ENCODE measurements around the gene TMUB2. TPM values are rescaled to one million over a fixed set of nuclear protein-coding genes. Genes with fewer than 3 reads are reported as not detected.

Gene TMUB2
- total and polyA plus RNA-seq, 4 donors: 32.1 to 40.2 (median 37.2) TPM

DNA sequence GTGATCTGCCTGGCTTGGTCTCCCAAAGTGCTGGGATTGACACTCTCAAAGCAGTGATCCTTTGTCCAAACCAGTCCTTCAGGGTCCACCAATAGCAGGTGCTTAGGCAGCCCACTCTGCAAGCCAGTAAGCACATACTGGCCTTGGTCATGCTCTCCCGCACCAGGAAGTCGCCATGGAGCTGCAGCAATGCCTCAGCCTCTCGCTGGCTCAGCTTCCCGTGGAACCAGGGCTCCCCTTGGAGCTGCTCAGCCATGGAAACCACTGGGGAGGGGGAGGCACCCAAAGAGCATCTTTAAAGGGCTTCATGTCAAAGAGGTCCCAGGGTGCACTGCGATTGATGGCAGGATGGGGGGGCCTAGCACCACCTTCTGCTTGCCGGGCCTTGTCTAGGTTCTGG is 42.3 kb downstream of the TMUB2 start:
- no peaks in the 10 kb centered on the region for H3K27me3 ChIP-seq (ENCODE audit: control insufficient read depth in 3 of 3, insufficient read depth in 3 of 3, low read length in 2 of 3)
- ATAC-seq (ENCODE audit: insufficient read depth, low FRiP score) (no peak), DNase-seq (no peak)
- TF ChIP-seq, protein P1, sequence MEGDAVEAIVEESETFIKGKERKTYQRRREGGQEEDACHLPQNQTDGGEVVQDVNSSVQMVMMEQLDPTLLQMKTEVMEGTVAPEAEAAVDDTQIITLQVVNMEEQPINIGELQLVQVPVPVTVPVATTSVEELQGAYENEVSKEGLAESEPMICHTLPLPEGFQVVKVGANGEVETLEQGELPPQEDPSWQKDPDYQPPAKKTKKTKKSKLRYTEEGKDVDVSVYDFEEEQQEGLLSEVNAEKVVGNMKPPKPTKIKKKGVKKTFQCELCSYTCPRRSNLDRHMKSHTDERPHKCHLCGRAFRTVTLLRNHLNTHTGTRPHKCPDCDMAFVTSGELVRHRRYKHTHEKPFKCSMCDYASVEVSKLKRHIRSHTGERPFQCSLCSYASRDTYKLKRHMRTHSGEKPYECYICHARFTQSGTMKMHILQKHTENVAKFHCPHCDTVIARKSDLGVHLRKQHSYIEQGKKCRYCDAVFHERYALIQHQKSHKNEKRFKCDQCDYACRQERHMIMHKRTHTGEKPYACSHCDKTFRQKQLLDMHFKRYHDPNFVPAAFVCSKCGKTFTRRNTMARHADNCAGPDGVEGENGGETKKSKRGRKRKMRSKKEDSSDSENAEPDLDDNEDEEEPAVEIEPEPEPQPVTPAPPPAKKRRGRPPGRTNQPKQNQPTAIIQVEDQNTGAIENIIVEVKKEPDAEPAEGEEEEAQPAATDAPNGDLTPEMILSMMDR (IDR thresholded peaks at IDR 0.05; ENCODE audit: control extremely low read depth, extremely low read depth): no peak
- H3K9ac ChIP-seq (ENCODE audit: insufficient read depth in 1 of 2, low read length in 2 of 2): no peak overlapping the region
- no peaks in the 10 kb centered on the region for H3K9me3 ChIP-seq (ENCODE audit: control insufficient read depth in 4 of 4, insufficient read depth in 3 of 4, low read length in 3 of 4)
- H3K27ac ChIP-seq (ENCODE audit: low read depth in 1 of 2, low read length in 1 of 2): no peak overlapping the region
- WGBS, 2 donors: 83 to 94% methylated on average over 6 of the region's 6 CpGs
- no peaks in the 10 kb centered on the region for H3K4me1 ChIP-seq (ENCODE audit: control insufficient read depth in 5 of 5, insufficient read depth in 5 of 5, low read length in 5 of 5)
- no peak overlapping the region for H3K4me3 ChIP-seq
- no peaks in the 10 kb centered on the region for H3K36me3 ChIP-seq (ENCODE audit: control insufficient read depth in 4 of 4, insufficient read depth in 4 of 4, low read length in 4 of 4)

DNA sequence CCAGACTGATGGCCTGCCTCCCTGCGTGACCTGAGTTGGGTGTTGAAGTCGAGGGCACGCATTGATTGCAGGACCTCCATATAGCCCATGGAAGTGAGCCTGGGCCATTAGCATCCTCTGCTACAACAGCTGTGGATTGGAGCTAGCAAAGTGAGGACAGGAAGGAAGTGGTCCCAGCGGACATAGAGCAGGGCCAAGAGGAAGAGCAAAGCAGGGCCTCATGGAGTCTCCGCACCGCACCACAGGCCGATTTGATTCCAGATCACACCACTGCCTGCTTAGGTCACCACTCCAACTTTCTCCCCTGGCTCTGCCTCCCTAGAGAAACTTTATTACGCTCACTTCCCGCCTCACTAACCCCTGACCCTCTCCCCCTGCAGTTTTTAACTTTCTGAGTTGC is 43.4 kb downstream of the TMUB2 start:
- Histone ChIP-seq H3K27ac (ENCODE audit: low read depth in 1 of 2, low read length in 1 of 2) (no peak overlapping the region), H3K36me3 (ENCODE audit: control insufficient read depth in 4 of 4, insufficient read depth in 4 of 4, low read length in 4 of 4) (no peaks in the 10 kb centered on the region), H3K4me1 (ENCODE audit: control insufficient read depth in 5 of 5, insufficient read depth in 5 of 5, low read length in 5 of 5) (peaks cover 0 to 2% (median 0%) of the 10 kb centered on the region in 5 donors), H3K27me3 (ENCODE audit: control insufficient read depth in 3 of 3, insufficient read depth in 3 of 3, low read length in 2 of 3) (no peaks in the 10 kb centered on the region), H3K4me3 (no peak overlapping the region), H3K9ac (ENCODE audit: insufficient read depth in 1 of 2, low read length in 2 of 2) (no peak overlapping the region), H3K9me3 (ENCODE audit: control insufficient read depth in 4 of 4, insufficient read depth in 3 of 4, low read length in 3 of 4) (no peaks in the 10 kb centered on the region)
- DNase-seq: peak in 1 of 3 donors; percentile 37
- 77 to 81% methylated on average over 9 of the region's 9 CpGs for WGBS, 2 donors
- ATAC-seq (ENCODE audit: insufficient read depth, low FRiP score): no peak
- TF ChIP-seq, protein P1 (IDR thresholded peaks at IDR 0.05; ENCODE audit: control extremely low read depth, extremely low read depth): no peak

GRCh38 chr17:44232061-44232460 is 45.3 kb downstream of the TMUB2 start:
- H3K9ac ChIP-seq (ENCODE audit: insufficient read depth in 1 of 2, low read length in 2 of 2): no peak overlapping the region
- TF ChIP-seq, protein P1 (IDR thresholded peaks at IDR 0.05; ENCODE audit: control extremely low read depth, extremely low read depth): no peak
- no peak for ATAC-seq (ENCODE audit: insufficient read depth, low FRiP score)
- H3K36me3 ChIP-seq (ENCODE audit: control insufficient read depth in 4 of 4, insufficient read depth in 4 of 4, low read length in 4 of 4): no peaks in the 10 kb centered on the region
- H3K4me1 ChIP-seq (ENCODE audit: control insufficient read depth in 5 of 5, insufficient read depth in 5 of 5, low read length in 5 of 5): peaks cover 0 to 2% (median 0%) of the 10 kb centered on the region in 5 donors
- no peak overlapping the region for H3K4me3 ChIP-seq
- WGBS, 2 donors: 92 to 96% methylated on average over 7 of the region's 7 CpGs
- no peak overlapping the region for H3K27ac ChIP-seq (ENCODE audit: low read depth in 1 of 2, low read length in 1 of 2)
- H3K27me3 ChIP-seq (ENCODE audit: control insufficient read depth in 3 of 3, insufficient read depth in 3 of 3, low read length in 2 of 3): no peaks in the 10 kb centered on the region
- no peaks in the 10 kb centered on the region for H3K9me3 ChIP-seq (ENCODE audit: control insufficient read depth in 4 of 4, insufficient read depth in 3 of 4, low read length in 3 of 4)
- no peak for DNase-seq

DNA sequence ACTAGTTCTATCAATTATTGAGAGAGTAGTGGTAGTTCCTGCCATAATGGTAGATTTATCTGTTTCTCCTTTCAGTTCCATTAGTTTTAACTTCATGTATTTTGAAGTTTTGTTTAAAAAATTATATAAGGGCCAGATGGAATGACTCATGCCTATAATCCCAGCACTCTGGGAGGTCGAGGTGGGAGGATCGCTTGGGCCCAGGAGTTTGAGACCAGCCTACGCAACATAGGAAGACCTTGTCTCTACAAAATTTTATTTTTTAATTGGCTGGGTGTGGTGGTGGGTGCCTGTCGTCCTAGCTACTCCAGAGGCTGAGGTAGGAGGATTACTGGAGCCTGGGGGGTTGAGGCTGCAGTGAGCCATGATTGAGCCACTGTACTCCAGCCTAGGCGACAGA is 46.8 kb downstream of the TMUB2 start:
- ATAC-seq (ENCODE audit: insufficient read depth, low FRiP score): no peak
- Histone ChIP-seq H3K4me1 (ENCODE audit: control insufficient read depth in 5 of 5, insufficient read depth in 5 of 5, low read length in 5 of 5) (peaks cover 0 to 2% (median 0%) of the 10 kb centered on the region in 5 donors), H3K4me3 (no peak overlapping the region), H3K9ac (ENCODE audit: insufficient read depth in 1 of 2, low read length in 2 of 2) (no peak overlapping the region), H3K36me3 (ENCODE audit: control insufficient read depth in 4 of 4, insufficient read depth in 4 of 4, low read length in 4 of 4) (no peaks in the 10 kb centered on the region), H3K27me3 (ENCODE audit: control insufficient read depth in 3 of 3, insufficient read depth in 3 of 3, low read length in 2 of 3) (no peaks in the 10 kb centered on the region), H3K9me3 (ENCODE audit: control insufficient read depth in 4 of 4, insufficient read depth in 3 of 4, low read length in 3 of 4) (no peaks in the 10 kb centered on the region), H3K27ac (ENCODE audit: low read depth in 1 of 2, low read length in 1 of 2) (no peak overlapping the region)
- DNase-seq: no peak
- 87 to 90% methylated on average over 5 of the region's 5 CpGs for WGBS, 2 donors
- TF ChIP-seq, protein P1 (IDR thresholded peaks at IDR 0.05; ENCODE audit: control extremely low read depth, extremely low read depth): no peak

Measured in lung (tissue), 12 donors.